Endothelial cell of umbilical vein (primary cell): ENCODE results near the gene KCNK10. TPM values are rescaled to one million over a fixed set of nuclear protein-coding genes. Genes with fewer than 3 reads are reported as not detected.

Experiments used
- BruUV-seq: library from RNA; stranded (reverse); fragments of 400-500 nt; replicated peaks from 2 replicates; lab custom pipeline; 2021; lab: Mats Ljungman, UMichigan
- CTCF ChIA-PET: fragments of 300-600, 350-600 bp; sonication (Branson Sonifier 250); formaldehyde crosslinking; loops from one replicate; lab custom pipeline; 2021; ENCODE audit warnings: antibody characterized with exemption, inconsistent platforms; lab: Charles Lee
- POLR2A ChIA-PET: fragments of 300-600, 350-600 bp; sonication (Branson Sonifier 250); formaldehyde crosslinking; loops from one replicate; lab custom pipeline; 2021; ENCODE audit warnings: antibody characterized with exemption, inconsistent platforms; lab: Charles Lee
- DNase-seq: peaks from one replicate; pipeline ENCODE4 v3.0.0-alpha.2; 2011; ENCODE audit warnings: low read depth, low spot score
- FAIRE-seq: peaks from 2 replicates; lab custom pipeline; 2011; peaks lifted over from hg19 to GRCh38; lab: Jason Lieb, UNC
- H2AFZ ChIP-seq: 2 replicates; pipeline ENCODE4 v1.6.0; 2012; ENCODE audit warnings: low read depth, low read length, control low read depth, inconsistent platforms
- H3K27ac ChIP-seq: 2 replicates; pipeline ENCODE4 v1.5.1; 2011; ENCODE audit warnings: low read depth, mild to moderate bottlenecking, control low read depth, low read length, moderate library complexity; ENCODE audit not compliant: insufficient read depth
- H3K27me3 ChIP-seq, 2 experiments: 2 replicates each; pipeline versions ENCODE4 v1.6.0 to v1.6.1; 2011; ENCODE audit warnings: low read length in 2 of 2, mixed read lengths in 1 of 2; ENCODE audit not compliant: control insufficient read depth in 2 of 2, insufficient read depth in 2 of 2
- H3K36me3 ChIP-seq, 2 experiments: 2 replicates in 1 of 2; 3 replicates in 1 of 2; pipeline ENCODE4 v1.5.1; 2011; ENCODE audit warnings: low read length in 2 of 2, mild to moderate bottlenecking in 1 of 2, moderate library complexity in 1 of 2; ENCODE audit not compliant: control insufficient read depth in 2 of 2, insufficient read depth in 2 of 2; ENCODE audit errors: extremely low read depth in 1 of 2
- H3K4me1 ChIP-seq: 3 replicates; pipeline ENCODE4 v1.5.1; 2011; ENCODE audit warnings: mild to moderate bottlenecking, low read length; ENCODE audit not compliant: control insufficient read depth, insufficient read depth; ENCODE audit errors: extremely low read depth
- H3K4me2 ChIP-seq: 2 replicates; pipeline ENCODE4 v1.6.1; 2011; ENCODE audit warnings: low read length, control low read depth, mixed read lengths; ENCODE audit not compliant: insufficient read depth
- H3K4me3 ChIP-seq, 3 experiments: fragments of 200-600 bp in 1 of 3; sonication (generic), shearing (Covaris generic) in 1 of 3; replicated peaks in 1 of 3; 2 replicates each; pipeline ENCODE4 v1.5.1; 2011 to 2016; ENCODE audit warnings: control low read depth in 3 of 3, low read length in 3 of 3, mild to moderate bottlenecking in 2 of 3, inconsistent platforms in 1 of 3, low read depth in 1 of 3, moderate library complexity in 1 of 3; ENCODE audit not compliant: insufficient read depth in 1 of 3
- H3K79me2 ChIP-seq: 2 replicates; pipeline ENCODE4 v1.6.0; 2012; ENCODE audit warnings: low read length, inconsistent platforms; ENCODE audit not compliant: control insufficient read depth, insufficient read depth
- H3K9ac ChIP-seq: replicated peaks from 2 replicates; pipeline ENCODE3; 2011; ENCODE audit warnings: low read length, control low read depth; ENCODE audit not compliant: insufficient read depth; ENCODE audit errors: extremely low read depth
- H3K9me1 ChIP-seq: replicated peaks from 3 replicates; pipeline ENCODE4 v1.6.0; 2011; ENCODE audit warnings: mild to moderate bottlenecking, low read length; ENCODE audit not compliant: control insufficient read depth, insufficient read depth; ENCODE audit errors: extremely low read depth
- H3K9me3 ChIP-seq: replicated peaks from 2 replicates; pipeline ENCODE4 v1.5.1; 2012; ENCODE audit warnings: low read length, inconsistent platforms; ENCODE audit not compliant: control insufficient read depth, insufficient read depth
- H4K20me1 ChIP-seq: replicated peaks from 2 replicates; pipeline ENCODE3; 2011; ENCODE audit warnings: mild to moderate bottlenecking, low read length; ENCODE audit not compliant: control insufficient read depth, insufficient read depth; ENCODE audit errors: extremely low read depth
- CTCF ChIP-seq, 2 donors: IDR thresholded peaks; 1 replicate in 1 of 2; 2 replicates in 1 of 2; pipeline ENCODE4 v1.5.1; 2011; ENCODE audit warnings: low read length in 2 of 2, mild to moderate bottlenecking in 2 of 2, moderate library complexity in 2 of 2, control low read depth in 1 of 2, inconsistent platforms in 1 of 2, low read depth in 1 of 2; ENCODE audit not compliant: insufficient read depth in 1 of 2; ENCODE audit errors: extremely low read depth in 1 of 2
- EZH2 ChIP-seq: IDR thresholded peaks from 2 replicates; pipeline ENCODE4 v1.6.1; 2012; ENCODE audit warnings: borderline replicate concordance, low read depth, mild to moderate bottlenecking, moderate library complexity, low read length, inconsistent platforms; ENCODE audit not compliant: severe bottlenecking
- FOS ChIP-seq: IDR thresholded peaks from 2 replicates; pipeline ENCODE4 v1.6.1; 2011; ENCODE audit warnings: mild to moderate bottlenecking, low read length, moderate library complexity, borderline replicate concordance; ENCODE audit not compliant: insufficient read depth
- GATA2 ChIP-seq: IDR thresholded peaks from 2 replicates; pipeline ENCODE4 v1.7.0; 2011; ENCODE audit warnings: low read depth, mild to moderate bottlenecking, moderate library complexity, mixed read lengths, low read length; ENCODE audit not compliant: insufficient read length, insufficient read depth
- MAX ChIP-seq: IDR thresholded peaks from 2 replicates; pipeline ENCODE4 v1.6.1; 2011; ENCODE audit not compliant: insufficient read depth, insufficient read length
- POLR2A ChIP-seq: IDR thresholded peaks from 2 replicates; pipeline ENCODE4 v1.6.1; 2012; ENCODE audit warnings: low read depth, mild to moderate bottlenecking, control low read depth, low read length
- POLR2AphosphoS5 ChIP-seq: IDR thresholded peaks from 2 replicates; pipeline ENCODE4 v1.6.1; 2012; ENCODE audit warnings: low read depth, mild to moderate bottlenecking, control low read depth, low read length, moderate library complexity; ENCODE audit not compliant: insufficient read depth
- dilution Hi-C: fragments of 300-500 bp; cut with MboI; formaldehyde crosslinking; loops from one replicate; pipeline ENCODE4 v1.15.0; 2019; ENCODE audit warnings: low sequenced_read_pairs; ENCODE audit not compliant: extremely low pct_ligation_motif_present
- intact Hi-C: fragments of 100-400 bp; cut with micrococcal nuclease; formaldehyde crosslinking; loops from one replicate; pipeline ENCODE4 v1.10.0; 2022
- polyA plus RNA-seq, 4 experiments: library from polyadenylated mRNA; depleted of rRNA in 3 of 4; stranded (reverse) in 3 of 4; unstranded in 1 of 4; fragments of >200 nt; gene quantifications; 2 replicates each; pipeline versions ENCODE4 v1.2.1 to v1.2.3, GENCODE V29; 2011 to 2012; ENCODE audit warnings: missing spikeins in 1 of 4
- total RNA-seq: library from RNA; stranded (reverse); gene quantifications from 2 replicates; pipeline ENCODE4 v1.2.3, GENCODE V29; 2021

KCNK10 gene
- total and polyA plus RNA-seq, 2 donors (not counting 3 experiments of a cell fraction or from before 2014, with no cell fraction given), result not detected

- POLR2A ChIA-PET, result no interaction called here
- BruUV-seq, result no TSS peak
- intact Hi-C loops, result no loop called here
- Histone ChIP-seq H3K4me1 (no peaks in the 10 kb centered on the region), H2AFZ (no peak overlapping the region), H4K20me1 (no peaks in the 10 kb centered on the region), H3K27me3 (no peaks in the 10 kb centered on the region), H3K9ac (no peak overlapping the region), H3K36me3 (no peaks in the 10 kb centered on the region), H3K9me1 (no peaks in the 10 kb centered on the region), H3K9me3 (no peaks in the 10 kb centered on the region), H3K4me3 (no peak overlapping the region), H3K79me2 (no peaks in the 10 kb centered on the region), H3K27ac (no peak overlapping the region), H3K4me2 (no peak overlapping the region)
- FAIRE-seq (no peak), DNase-seq (no peak)
- no peak for TF ChIP-seq MAX
- TF ChIP-seq POLR2A, result no peak
- TF ChIP-seq EZH2, result no peak
- no peak for TF ChIP-seq GATA2
- TF ChIP-seq POLR2AphosphoS5, result no peak
- TF ChIP-seq CTCF (IDR thresholded peaks at IDR 0.05; ENCODE audit: extremely low read depth in 1 of 2, insufficient read depth in 1 of 2, low read depth in 1 of 2, low read length in 2 of 2), result no peak
- TF ChIP-seq FOS, result no peak
- dilution Hi-C loops, result no loop called here
- CTCF ChIA-PET, result interaction anchor here (2.4 kb wide), 1 partner anchor 11 kb away, joined by 9 read pairs; no protein-coding TSS in a partner anchor
Measured at GRCh38 chr14:88199882-88200281, 123.2 kb downstream of the KCNK10 start.
